Skeletal muscle cell (primary cell): ENCODE data around the gene ACTN3.
"Not testable (repeated sequence)": the region's sequence is repeated elsewhere in the genome, so short reads cannot be mapped to it uniquely, and the experiment has no call there.

Source experiments
- DNase-seq: peaks from one replicate; pipeline ENCODE4 v3.0.0-alpha.2; 2010; ENCODE audit warnings: low read depth
- H3K4me3 ChIP-seq: 2 replicates; pipeline ENCODE4 v1.5.1; 2011; ENCODE audit warnings: low read depth, mild to moderate bottlenecking, control low read depth, low read length, moderate library complexity

The ACTN3 gene

GRCh38 chr11:66546368-66546965 is at the start of gene ACTN3:
ACTN3 (plus strand) TSS chr11:66546903; CDS start chr11:66546938, 35 bp downstream.
- peak; percentile 6 for DNase-seq
- H3K4me3 ChIP-seq: peak within 1 kb of the TSS; percentile 80

GRCh38 chr11:66497206-66497605 is 49.5 kb upstream of the ACTN3 start:
- H3K4me3 ChIP-seq: no peak overlapping the region
- no peak for DNase-seq

GRCh38 chr11:66498506-66498905 is 48.2 kb upstream of the ACTN3 start:
- no peak for DNase-seq

GRCh38 chr11:66505276-66505816 is 41.4 kb upstream of the ACTN3 start:
- H3K4me3 ChIP-seq: no peak overlapping the region
- no peak for DNase-seq

More at GRCh38 chr11:66498506-66498905, 48.2 kb upstream of the ACTN3 start:
- no peak overlapping the region for H3K4me3 ChIP-seq

DNA sequence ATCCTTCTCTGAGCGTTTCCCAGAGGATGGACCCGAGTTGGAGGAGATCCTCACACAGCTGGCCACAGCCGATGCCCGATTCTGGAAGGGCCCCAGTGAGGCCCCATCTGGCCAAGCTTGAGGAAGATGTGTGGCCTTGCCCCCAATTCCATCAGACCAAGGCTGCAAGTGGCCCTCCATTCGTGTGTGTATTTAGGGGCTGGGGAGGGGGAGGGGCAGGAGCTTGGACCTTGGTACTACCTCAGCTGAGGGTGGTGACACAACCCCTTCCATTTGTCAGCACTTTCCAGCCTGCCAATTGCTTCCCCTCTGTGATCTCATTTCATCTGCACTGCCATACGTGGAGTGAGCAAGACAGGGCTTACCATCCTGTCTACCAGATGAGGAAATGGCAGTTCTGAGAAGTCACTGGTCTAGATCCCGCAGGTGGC is 37.6 kb upstream of the ACTN3 start:
- H3K4me3 ChIP-seq: no peak overlapping the region
- no peak for DNase-seq

DNA sequence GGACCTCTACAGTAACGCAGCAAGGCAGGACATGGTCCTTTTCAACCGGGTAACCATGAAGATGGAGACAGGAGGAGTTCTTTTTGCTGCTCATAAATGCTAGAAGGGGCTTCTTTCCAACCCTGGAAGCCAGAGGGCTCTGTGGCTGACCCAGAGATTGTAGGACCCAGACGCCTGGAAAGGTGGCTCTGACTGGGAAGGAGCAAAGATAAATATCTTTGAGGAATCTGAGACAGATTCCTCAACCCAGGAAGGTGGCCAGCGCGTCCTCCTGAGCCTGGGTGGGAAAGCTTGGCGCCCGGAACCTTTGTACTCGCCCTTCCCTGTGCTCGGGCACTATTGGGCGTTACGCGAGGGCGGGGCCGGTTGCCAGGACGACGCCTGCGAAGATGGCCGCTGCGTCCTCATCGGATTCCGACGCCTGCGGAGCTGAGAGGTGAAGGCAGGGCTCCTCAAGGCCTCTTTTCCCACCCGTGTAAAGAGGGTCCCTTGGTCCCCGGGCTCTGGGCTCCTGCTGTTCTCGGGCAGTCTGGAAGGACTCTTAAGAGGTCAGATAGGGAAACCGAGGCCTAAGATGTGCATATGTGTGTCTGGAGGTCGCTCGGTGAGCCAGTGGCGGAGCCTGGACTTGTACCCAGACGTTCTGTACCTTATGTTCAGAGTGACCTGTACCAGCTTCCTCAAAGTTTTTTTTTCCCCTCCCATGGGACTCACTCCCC is 36.3 kb upstream of the ACTN3 start, which contains the start of gene BBS1:
TSS of gene BBS1 (plus strand) at position 365 of the 719 bp plus-strand sequence. CDS start at position 390, 25 bp downstream.
- DNase-seq: peak; percentile 29

DNA sequence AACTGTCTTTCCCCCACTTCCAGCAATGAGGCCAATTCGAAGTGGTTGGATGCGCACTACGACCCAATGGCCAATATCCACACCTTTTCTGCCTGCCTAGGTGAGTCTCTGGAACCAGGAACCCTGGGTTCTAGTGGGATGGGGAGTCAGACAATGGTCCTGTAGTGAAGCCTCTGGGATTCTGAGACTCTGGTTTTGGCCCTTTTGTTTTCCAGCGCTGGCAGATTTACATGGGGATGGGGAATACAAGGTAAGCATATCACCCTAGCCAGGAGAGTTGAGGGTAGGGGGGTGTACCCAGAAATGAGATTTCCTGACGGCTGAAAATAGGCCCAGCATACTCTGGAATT is 35.7 kb upstream of the ACTN3 start:
- H3K4me3 ChIP-seq: peak overlapping the region; percentile 84
- no peak for DNase-seq

More for the DNA sequence above, 36.3 kb upstream of the ACTN3 start, which contains the start of gene BBS1:
- H3K4me3 ChIP-seq: peak within 1 kb of the TSS; percentile 84

GRCh38 chr11:66523611-66524010 is 23.1 kb upstream of the ACTN3 start:
- no peak overlapping the region for H3K4me3 ChIP-seq
- DNase-seq: no peak

DNA sequence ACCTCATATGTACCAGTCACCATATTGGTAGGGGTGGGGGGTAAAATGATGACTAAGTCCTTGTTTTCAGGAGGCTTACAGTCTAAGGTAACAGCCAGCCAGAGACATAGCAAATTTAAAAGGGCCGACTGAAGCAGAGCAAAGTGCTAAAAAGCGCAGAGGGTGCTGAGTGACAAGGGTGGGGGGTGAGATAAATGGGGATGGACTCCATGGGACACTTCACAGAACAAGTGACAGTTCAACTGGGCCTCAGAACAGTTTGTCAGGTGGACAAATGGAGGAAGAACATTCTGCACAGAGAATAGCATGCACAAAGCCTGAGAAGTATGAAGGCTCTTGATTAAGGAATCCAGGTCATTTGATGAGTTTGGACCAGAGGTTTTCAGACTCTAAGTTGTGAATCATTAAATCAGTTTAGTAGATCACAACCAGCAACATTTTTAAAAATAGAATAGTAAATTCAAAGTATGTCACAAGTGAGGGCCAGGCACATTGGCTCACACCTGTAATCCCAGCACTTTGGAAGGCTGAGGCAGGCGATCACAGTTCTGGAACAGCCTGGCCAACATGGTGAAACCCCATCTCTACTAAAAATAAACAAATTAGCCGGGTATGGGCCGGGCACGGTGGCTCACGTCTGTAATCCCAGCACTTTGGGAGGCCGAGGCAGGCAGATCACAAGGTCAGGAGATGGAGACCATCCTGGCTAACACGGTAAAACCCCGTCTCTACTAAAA is 22.2 kb upstream of the ACTN3 start:
- no peak overlapping the region for H3K4me3 ChIP-seq
- DNase-seq: no peak

DNA sequence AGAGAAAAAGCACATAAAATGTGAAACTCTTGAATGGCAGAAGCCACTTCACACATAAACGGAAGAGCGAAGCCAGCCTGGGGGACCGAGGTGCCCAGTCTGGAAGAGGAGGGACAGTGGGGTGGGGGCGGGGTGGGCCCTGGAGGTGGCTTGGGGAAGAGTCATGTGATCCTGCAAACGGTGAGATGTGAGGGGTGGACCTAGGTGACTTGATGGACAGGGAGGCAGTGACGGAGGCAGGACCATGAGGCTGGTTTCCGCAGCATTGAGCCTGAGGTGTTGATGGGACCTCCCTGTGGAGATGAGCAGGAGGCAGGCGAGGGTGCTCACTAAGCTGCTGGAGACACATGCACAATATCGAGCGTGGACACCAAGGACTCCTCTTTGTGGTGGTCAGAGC is 17.6 kb upstream of the ACTN3 start:
- H3K4me3 ChIP-seq: no peak overlapping the region
- DNase-seq: no peak

GRCh38 chr11:66529655-66530054 is 17.0 kb upstream of the ACTN3 start:
- no peak overlapping the region for H3K4me3 ChIP-seq
- no peak for DNase-seq

- H3K4me3 ChIP-seq: no peak overlapping the region
- no peak for DNase-seq
Observed at GRCh38 chr11:66530927-66531709, 15.6 kb upstream of the ACTN3 start.

DNA sequence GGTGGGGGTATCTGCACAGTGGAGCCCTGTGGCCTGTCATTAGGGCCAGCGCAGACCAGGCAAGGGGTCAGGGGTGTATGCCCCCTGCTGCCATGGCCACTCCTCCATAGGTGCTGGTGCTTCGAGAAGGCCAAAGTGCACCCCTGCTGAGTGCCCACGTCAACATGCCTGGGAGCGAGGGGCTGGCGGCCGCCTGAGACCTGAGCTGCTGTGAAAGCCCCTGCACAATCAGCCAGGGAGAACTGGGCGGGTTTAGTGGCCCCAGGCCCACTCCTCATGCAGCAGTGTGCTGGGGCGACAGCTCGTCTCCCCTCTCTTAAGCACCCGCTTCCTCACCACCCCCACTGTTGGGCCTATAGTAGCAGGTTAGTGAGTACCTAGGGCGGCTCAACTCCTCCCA is 14.9 kb upstream of the ACTN3 start:
- no peak for DNase-seq
- H3K4me3 ChIP-seq: no peak overlapping the region

GRCh38 chr11:66532784-66533183 is 13.9 kb upstream of the ACTN3 start:
- DNase-seq: no peak
- H3K4me3 ChIP-seq: no peak overlapping the region

DNA sequence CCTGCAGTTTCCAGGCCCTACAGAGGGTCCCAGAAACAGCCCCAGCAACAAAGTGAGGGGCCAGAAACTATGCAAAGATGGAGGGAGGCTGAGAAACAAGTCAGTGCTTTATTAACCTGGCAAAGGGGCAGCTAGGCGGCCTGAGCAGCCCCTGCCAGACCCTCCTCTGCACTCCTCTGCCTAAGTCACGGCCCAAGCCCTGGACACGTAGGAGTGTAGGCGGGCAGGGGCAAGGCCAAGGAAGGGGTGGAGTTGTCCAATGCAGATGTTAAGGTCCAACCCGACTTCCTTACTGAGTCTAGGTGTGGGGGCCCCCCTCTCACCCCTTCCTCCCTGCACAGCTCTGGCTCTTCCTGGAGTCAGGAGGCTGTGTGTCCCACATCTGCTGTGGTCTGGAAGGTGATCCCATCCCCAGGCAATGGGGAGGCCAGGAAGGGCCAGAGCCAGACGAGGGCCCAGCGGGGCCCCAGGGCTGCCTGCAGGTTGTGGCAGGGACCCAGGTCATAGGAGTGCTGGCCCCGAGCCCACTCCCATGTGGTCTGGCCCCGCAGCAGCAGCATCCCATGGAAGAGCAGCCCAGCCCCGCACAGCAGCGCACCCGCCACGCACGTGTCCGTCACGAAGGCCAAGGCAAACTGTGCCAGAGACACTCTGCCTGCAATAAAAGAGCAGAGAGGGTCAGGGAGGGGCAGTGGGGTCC is 7.4 kb upstream of the ACTN3 start:
- DNase-seq: no peak
- H3K4me3 ChIP-seq: no peak overlapping the region

GRCh38 chr11:66539870-66540213 is 6.9 kb upstream of the ACTN3 start:
- H3K4me3 ChIP-seq: no peak overlapping the region
- no peak for DNase-seq

DNA sequence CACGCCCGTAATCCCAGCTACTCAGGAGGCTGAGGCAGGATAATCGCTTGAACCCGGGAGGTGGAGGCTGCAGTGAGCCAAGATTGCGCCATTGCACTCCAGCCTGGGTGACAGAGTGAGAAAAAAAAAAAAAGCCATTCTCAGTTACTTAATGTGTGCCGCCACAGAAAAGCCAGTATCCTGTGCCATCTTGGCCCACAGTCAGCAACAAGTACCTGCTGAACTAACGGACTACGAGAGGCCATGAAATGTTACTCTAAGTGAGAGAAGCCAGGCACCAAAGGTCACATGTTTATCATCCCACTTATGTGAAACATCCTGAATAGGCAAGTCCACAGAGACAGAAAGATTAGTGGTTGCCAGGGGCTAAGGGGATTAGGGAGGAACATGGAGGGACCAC is 6.1 kb upstream of the ACTN3 start:
- not testable (repeated sequence) for H3K4me3 ChIP-seq, DNase-seq

- H3K4me3 ChIP-seq: no peak overlapping the region
- DNase-seq: no peak
Observed at GRCh38 chr11:66541892-66542291, 4.8 kb upstream of the ACTN3 start.

DNA sequence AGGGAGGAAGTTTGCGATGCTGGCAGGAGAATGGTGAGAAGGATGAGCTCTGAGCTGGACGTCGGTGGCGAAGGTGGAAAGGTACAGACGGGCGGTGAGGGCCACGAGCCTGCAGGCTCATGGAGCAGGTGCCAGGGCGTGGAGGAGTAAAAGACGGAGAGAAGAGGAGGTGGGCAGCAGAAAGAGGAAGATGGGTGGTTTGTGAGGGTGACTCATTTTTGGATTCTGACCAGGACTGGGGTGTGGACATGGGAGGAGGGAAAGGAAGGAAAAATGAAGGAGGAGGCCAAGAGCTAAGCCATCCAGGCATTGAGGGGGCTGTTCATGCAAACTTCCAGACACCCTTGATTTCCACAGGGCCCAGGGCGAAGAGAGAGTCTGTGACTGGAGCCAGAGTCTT is 4.3 kb upstream of the ACTN3 start:
- no peak for DNase-seq
- no peak overlapping the region for H3K4me3 ChIP-seq
